Measurements from ENCODE around the gene HOXA3. TPM values are rescaled to one million over a fixed set of nuclear protein-coding genes. Genes with fewer than 3 reads are reported as not detected.
A peak's percentile ranks its signal among the peaks of the same experiment; 100 is the strongest.

The HOXA3 gene
- total RNA-seq, 1 experiment from 2014 or later = not detected

GRCh38 chr7:27143023-27143949 is 9.1 kb downstream of the HOXA3 start, which contains the start of gene HOXA5:
HOXA5 (minus strand) TSS chr7:27143681; CDS start chr7:27143607, 74 bp downstream.
- H3K79me1 ChIP-seq (ENCODE audit: insufficient read depth, low read depth, low read length, poor library complexity, severe bottlenecking) = no peaks in the 10 kb centered on the region
- H3K14ac ChIP-seq (ENCODE audit: insufficient read depth, low read length) = no peak within 1 kb of the TSS
- no peak within 1 kb of the TSS for H2BK20ac ChIP-seq (ENCODE audit: low read depth, low read length, poor library complexity, severe bottlenecking)
- H3K4me2 ChIP-seq (ENCODE audit: insufficient read depth, insufficient read length, low read length) = peak within 1 kb of the TSS; percentile 65
- no peak within 1 kb of the TSS for H2AFZ ChIP-seq (ENCODE audit: low read length)
- TF ChIP-seq CTCF (conservative IDR thresholded peaks at IDR 0.05) = peak; percentile 95
- no peak within 1 kb of the TSS for H3K56ac ChIP-seq (ENCODE audit: insufficient read length, low read depth, low read length)
- peaks cover 100% of the 10 kb centered on the region for H3K27me3 Mint-ChIP-seq (ENCODE audit: low read depth)
- no peak within 1 kb of the TSS for H3K4ac ChIP-seq (ENCODE audit: low read depth, low read length)
- H3K36me3 Mint-ChIP-seq (ENCODE audit: insufficient read depth in 1 of 3, low read depth in 3 of 3) = no peaks in the 10 kb centered on the region; a peak in 3 of 7 replicates
- no peak within 1 kb of the TSS for H3T11ph ChIP-seq (ENCODE audit: low read length)
- no peak within 1 kb of the TSS for H2BK5ac ChIP-seq (ENCODE audit: insufficient read length, low read length)
- no peak within 1 kb of the TSS for H4K8ac ChIP-seq (replicated peaks; ENCODE audit: insufficient read length, low read depth, low read length)
- no peak within 1 kb of the TSS for H4K5ac ChIP-seq (ENCODE audit: insufficient read length, low read depth, low read length)
- no CpG with 5 or more reads among the region's 86 CpGs for WGBS (ENCODE audit: extremely low coverage, insufficient read length, low lambda C conversion rate)
- no peak within 1 kb of the TSS for H3K9ac ChIP-seq (ENCODE audit: extremely low read depth, insufficient read length, low read length)
- no peaks in the 10 kb centered on the region for H3K4me1 ChIP-seq (ENCODE audit: insufficient read depth, low read length)
- no peak within 1 kb of the TSS for H2AK5ac ChIP-seq (ENCODE audit: insufficient read length, low read length)
- peaks cover 97% of the 10 kb centered on the region for H3K27me3 ChIP-seq (ENCODE audit: insufficient read depth, low read length)
- no peak within 1 kb of the TSS for H2BK12ac ChIP-seq (ENCODE audit: insufficient read length, low read depth, low read length)
- no peak within 1 kb of the TSS for H4K91ac ChIP-seq (ENCODE audit: insufficient read length, low read depth, low read length)
- H3K27ac Mint-ChIP-seq = no peak within 1 kb of the TSS
- H3K9me3 Mint-ChIP-seq = peaks cover 16 to 28% of the 10 kb centered on the region in 2 experiments
- H3K9me3 ChIP-seq (ENCODE audit: control insufficient read depth, low read depth, low read length) = no peaks in the 10 kb centered on the region
- no peak within 1 kb of the TSS for H3K27ac ChIP-seq (ENCODE audit: insufficient read length, low read depth, low read length)
- no peak within 1 kb of the TSS for H3K18ac ChIP-seq (ENCODE audit: insufficient read length, low read depth, low read length)
- H3K4me1 Mint-ChIP-seq = peaks cover 7 to 23% of the 10 kb centered on the region in 2 experiments
- no peak within 1 kb of the TSS for H3K23ac ChIP-seq (ENCODE audit: insufficient read length, low read depth, low read length)
- DNase-seq = peak; percentile 88
- H4K20me1 ChIP-seq (ENCODE audit: control insufficient read depth, insufficient read depth, insufficient read length) = no peaks in the 10 kb centered on the region
- H3K79me2 ChIP-seq (ENCODE audit: insufficient read depth, low read length) = no peaks in the 10 kb centered on the region
- peak within 1 kb of the TSS; percentile 58 to 77 for H3K4me3 Mint-ChIP-seq
- H2BK120ac ChIP-seq (ENCODE audit: low read depth, low read length, poor library complexity, severe bottlenecking) = no peak within 1 kb of the TSS
- H2BK15ac ChIP-seq (ENCODE audit: low read depth, low read length) = no peak within 1 kb of the TSS
- peaks cover 14% of the 10 kb centered on the region for H3K23me2 ChIP-seq (ENCODE audit: insufficient read length, low read depth, low read length, poor library complexity, severe bottlenecking)

Data from H9 (cell line).